Tibial nerve (tissue), 4 donors: Measurements from ENCODE around the gene BCORL1. TPM values are rescaled to one million over a fixed set of nuclear protein-coding genes. Genes with fewer than 3 reads are reported as not detected.

ENCODE experiments used
- DNase-seq, 2 donors: peaks; one replicate each; pipeline ENCODE4 v3.0.0-alpha.2; 2019; ENCODE audit warnings: low spot score in 2 of 2
- H3K27ac ChIP-seq, 4 donors: fragments of 200-600 bp; sonication (generic) in 3 of 4; one replicate each; pipeline ENCODE4 v1.5.1; 2017 to 2019; ENCODE audit warnings: mild to moderate bottlenecking in 1 of 4
- H3K27me3 ChIP-seq, 2 donors: fragments of 200-600 bp; sonication (generic) in 1 of 2; one replicate each; pipeline versions ENCODE4 v1.5.1 to v1.6.0; 2017 to 2019
- H3K36me3 ChIP-seq, 3 donors: fragments of 200-600 bp; sonication (generic); one replicate each; pipeline ENCODE4 v1.5.1; 2018 to 2019
- H3K4me1 ChIP-seq, 4 donors: fragments of 200-600 bp; sonication (generic) in 3 of 4; one replicate each; pipeline ENCODE4 v1.5.1; 2017 to 2019
- H3K4me3 ChIP-seq, 4 donors: fragments of 200-600 bp; sonication (generic) in 3 of 4; one replicate each; pipeline ENCODE4 v1.5.1; 2017 to 2019; ENCODE audit warnings: mild to moderate bottlenecking in 1 of 4, moderate library complexity in 1 of 4
- H3K9me3 ChIP-seq, 4 donors: fragments of 200-600 bp; sonication (generic) in 3 of 4; one replicate each; pipeline ENCODE4 v1.5.1; 2017 to 2019
- EP300 ChIP-seq, 2 donors: sonication (generic); formaldehyde crosslinking; IDR thresholded peaks; one replicate each; pipeline ENCODE4 v1.6.1; 2017; ENCODE audit warnings: antibody characterized with exemption in 2 of 2, mild to moderate bottlenecking in 1 of 2
- POLR2A ChIP-seq, 2 donors: fragments of 450-650 bp; IDR thresholded peaks; one replicate each; pipeline ENCODE4 v1.6.1; 2017; ENCODE audit warnings: antibody characterized with exemption in 2 of 2, mild to moderate bottlenecking in 2 of 2, moderate library complexity in 2 of 2
- WGBS, 2 donors: methylation state at CpG; one replicate each; pipeline ENCODE4 v1.1.5; 2018; 5-methylcytosine and 5-hydroxymethylcytosine counted together
- total RNA-seq, 4 donors: library from RNA; depleted of rRNA; stranded (reverse); fragments of >200 nt; gene quantifications; one replicate each; pipeline ENCODE4 v1.1.0, GENCODE V29; 2016
- TF ChIP-seq, protein P1 (sequence below), 5 experiments: fragments of 200-600 bp in 3 of 5; fragments of 450-650 bp in 2 of 5; sonication (generic) in 3 of 5; IDR thresholded peaks; one replicate each; pipeline ENCODE4 v1.5.1; 2016 to 2019; ENCODE audit warnings: antibody characterized with exemption in 5 of 5, mild to moderate bottlenecking in 3 of 5, moderate library complexity in 2 of 5

BCORL1 gene
- total RNA-seq, 4 donors from 2014 or later = 4.7 to 10.0 (median 9.0) TPM

DNA sequence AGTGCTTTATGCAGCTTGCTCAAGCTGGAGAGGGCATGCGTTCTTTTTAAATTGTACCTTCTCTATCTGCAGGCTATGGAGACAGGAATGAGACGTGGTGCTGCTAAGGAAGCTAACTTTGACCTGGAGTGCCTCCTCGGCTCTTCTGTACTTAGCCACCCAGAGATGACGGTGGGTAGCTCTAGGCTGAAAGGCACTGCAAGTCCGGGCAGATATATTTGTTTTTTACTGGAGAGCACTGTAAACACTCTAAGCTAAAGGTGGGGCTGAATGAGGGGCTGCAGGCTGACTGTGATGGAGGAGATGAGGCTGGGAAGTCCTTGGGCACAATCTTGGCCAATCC lies 115.7 kb downstream of the BCORL1 start:
- H3K36me3 ChIP-seq = no peaks in the 10 kb centered on the region
- H3K9me3 ChIP-seq = no peaks in the 10 kb centered on the region
- no peak for TF ChIP-seq POLR2A (IDR thresholded peaks at IDR 0.05)
- TF ChIP-seq EP300 (IDR thresholded peaks at IDR 0.05) = no peak
- TF ChIP-seq, protein P1, sequence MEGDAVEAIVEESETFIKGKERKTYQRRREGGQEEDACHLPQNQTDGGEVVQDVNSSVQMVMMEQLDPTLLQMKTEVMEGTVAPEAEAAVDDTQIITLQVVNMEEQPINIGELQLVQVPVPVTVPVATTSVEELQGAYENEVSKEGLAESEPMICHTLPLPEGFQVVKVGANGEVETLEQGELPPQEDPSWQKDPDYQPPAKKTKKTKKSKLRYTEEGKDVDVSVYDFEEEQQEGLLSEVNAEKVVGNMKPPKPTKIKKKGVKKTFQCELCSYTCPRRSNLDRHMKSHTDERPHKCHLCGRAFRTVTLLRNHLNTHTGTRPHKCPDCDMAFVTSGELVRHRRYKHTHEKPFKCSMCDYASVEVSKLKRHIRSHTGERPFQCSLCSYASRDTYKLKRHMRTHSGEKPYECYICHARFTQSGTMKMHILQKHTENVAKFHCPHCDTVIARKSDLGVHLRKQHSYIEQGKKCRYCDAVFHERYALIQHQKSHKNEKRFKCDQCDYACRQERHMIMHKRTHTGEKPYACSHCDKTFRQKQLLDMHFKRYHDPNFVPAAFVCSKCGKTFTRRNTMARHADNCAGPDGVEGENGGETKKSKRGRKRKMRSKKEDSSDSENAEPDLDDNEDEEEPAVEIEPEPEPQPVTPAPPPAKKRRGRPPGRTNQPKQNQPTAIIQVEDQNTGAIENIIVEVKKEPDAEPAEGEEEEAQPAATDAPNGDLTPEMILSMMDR (IDR thresholded peaks at IDR 0.05) = no peak
- H3K4me1 ChIP-seq = peaks cover 0 to 30% (median 4%) of the 10 kb centered on the region in 4 donors
- H3K27me3 ChIP-seq = no peaks in the 10 kb centered on the region
- no peak overlapping the region for H3K4me3 ChIP-seq
- 67 to 85% methylated on average over 5 of the region's 5 CpGs for WGBS, 2 donors
- H3K27ac ChIP-seq = no peak overlapping the region
- DNase-seq = no peak

DNA sequence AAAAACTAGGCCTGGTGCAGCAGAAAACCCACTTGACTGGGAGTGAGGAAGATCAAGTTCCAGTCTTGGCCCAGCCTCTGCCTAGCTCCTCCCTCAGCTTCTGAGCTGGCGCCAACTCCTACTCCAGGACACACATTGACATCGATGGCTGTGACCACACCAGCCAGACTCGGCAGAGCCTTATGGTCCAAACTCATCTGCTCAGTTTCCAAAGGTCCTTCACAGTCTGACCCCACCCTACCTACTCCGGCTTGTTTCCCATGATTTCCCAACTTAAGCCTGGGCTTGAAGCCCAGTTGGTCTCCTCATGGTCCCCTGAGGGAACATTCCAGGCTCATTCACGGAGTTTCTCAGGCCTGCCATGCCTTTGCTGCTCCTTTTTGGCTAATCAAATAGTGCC lies 117.7 kb downstream of the BCORL1 start:
- DNase-seq = peak; percentile 59 to 68
- peak in 1 of 2 donors; percentile 77 for TF ChIP-seq EP300 (IDR thresholded peaks at IDR 0.05)
- TF ChIP-seq, protein P1 (IDR thresholded peaks at IDR 0.05) = no peak
- Histone ChIP-seq H3K9me3 (no peaks in the 10 kb centered on the region), H3K36me3 (no peaks in the 10 kb centered on the region), H3K4me1 (peaks cover 0 to 38% (median 4%) of the 10 kb centered on the region in 4 donors), H3K27ac (peak overlapping the region in 1 of 4 donors; percentile 24), H3K4me3 (no peak overlapping the region), H3K27me3 (no peaks in the 10 kb centered on the region)
- WGBS, 2 donors = 50 to 65% methylated on average over 5 of the region's 5 CpGs

DNA sequence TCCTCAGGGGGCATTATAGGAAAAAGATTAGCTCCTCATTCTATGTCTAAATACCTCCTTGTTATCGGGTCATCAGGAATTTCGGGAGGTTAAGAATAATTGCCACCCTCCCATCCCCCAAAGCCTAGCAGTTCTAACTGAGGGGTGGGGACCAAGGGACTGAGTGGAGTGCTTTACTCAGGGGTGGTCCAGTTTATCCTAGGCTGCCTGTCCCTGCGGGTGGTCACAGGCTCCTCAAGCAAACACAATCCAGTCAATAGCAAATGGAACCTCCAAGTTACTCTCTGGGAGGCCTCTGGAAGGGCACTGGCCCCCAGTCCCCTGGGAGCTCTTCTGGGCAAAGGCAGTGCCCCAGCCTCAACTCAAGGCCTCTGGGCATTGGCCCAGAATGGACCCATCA lies 121.2 kb downstream of the BCORL1 start:
- 55 to 80% methylated on average over 1 to 3 of the region's 3 CpGs for WGBS, 2 donors
- H3K27me3 ChIP-seq = no peaks in the 10 kb centered on the region
- no peaks in the 10 kb centered on the region for H3K36me3 ChIP-seq
- H3K27ac ChIP-seq = peak overlapping the region in 1 of 4 donors; percentile 59
- no peak for DNase-seq
- H3K9me3 ChIP-seq = no peaks in the 10 kb centered on the region
- peaks cover 0 to 55% (median 4%) of the 10 kb centered on the region in 4 donors for H3K4me1 ChIP-seq
- no peak for TF ChIP-seq EP300 (IDR thresholded peaks at IDR 0.05)
- no peak for TF ChIP-seq POLR2A (IDR thresholded peaks at IDR 0.05)
- TF ChIP-seq, protein P1 (IDR thresholded peaks at IDR 0.05) = no peak
- H3K4me3 ChIP-seq = no peak overlapping the region

DNA sequence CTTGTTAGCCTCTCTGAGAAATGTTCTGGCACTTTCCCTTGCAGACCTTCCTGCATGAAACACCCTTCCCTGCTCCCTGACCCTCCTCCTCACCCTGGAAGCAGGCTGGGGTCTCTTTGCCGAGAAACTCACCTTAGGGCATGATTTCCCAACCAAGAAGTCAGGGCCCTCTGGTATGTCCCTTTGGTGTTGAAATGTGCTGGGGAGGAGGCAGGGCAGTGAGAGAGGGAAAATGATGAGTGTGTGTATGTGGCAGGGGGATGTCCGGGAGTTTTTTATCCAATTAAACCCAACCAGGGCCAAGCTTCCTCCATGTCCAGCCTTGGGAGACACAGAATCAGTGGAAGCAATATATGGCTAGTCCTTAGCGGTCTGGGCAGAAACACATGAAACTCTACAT lies 122.8 kb downstream of the BCORL1 start:
- no peak for DNase-seq
- Histone ChIP-seq H3K27ac (peak overlapping the region in 2 of 4 donors; percentile 40 to 50), H3K27me3 (peaks cover 0 to 6% of the 10 kb centered on the region in 2 donors), H3K4me3 (no peak overlapping the region), H3K9me3 (no peaks in the 10 kb centered on the region), H3K4me1 (peaks cover 0 to 47% (median 2%) of the 10 kb centered on the region in 4 donors), H3K36me3 (no peaks in the 10 kb centered on the region)
- no peak for TF ChIP-seq POLR2A (IDR thresholded peaks at IDR 0.05)
- TF ChIP-seq, protein P1 (IDR thresholded peaks at IDR 0.05) = no peak
- WGBS, 2 donors = 62 to 79% methylated on average over 3 of the region's 3 CpGs

DNA sequence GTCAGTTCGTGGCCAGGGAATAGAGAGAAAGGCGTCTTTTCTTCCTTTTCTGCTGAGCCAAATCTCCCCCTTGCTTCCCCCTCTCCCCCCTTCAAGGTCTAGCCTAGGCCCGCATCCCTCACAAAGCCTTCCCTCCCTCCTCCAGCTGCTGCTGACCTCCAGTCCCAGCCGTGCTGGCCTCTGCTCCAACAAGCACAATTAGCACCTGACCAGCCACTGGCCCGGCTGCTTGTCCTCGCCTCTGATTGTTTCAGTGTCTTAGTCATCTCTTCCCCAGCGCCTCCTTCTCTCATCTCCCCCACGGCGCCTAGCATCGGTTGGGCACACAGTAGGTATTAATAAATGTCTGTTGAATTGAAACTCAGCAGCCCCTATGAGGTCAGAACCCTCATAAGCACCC lies 123.6 kb downstream of the BCORL1 start:
- peak overlapping the region in 2 of 4 donors; percentile 40 to 50 for H3K27ac ChIP-seq
- peaks cover 0 to 6% of the 10 kb centered on the region in 2 donors for H3K27me3 ChIP-seq
- no peak overlapping the region for H3K4me3 ChIP-seq
- 32 to 59% methylated on average over 10 of the region's 10 CpGs for WGBS, 2 donors
- no peaks in the 10 kb centered on the region for H3K36me3 ChIP-seq
- peaks cover 0 to 44% (median 0%) of the 10 kb centered on the region in 4 donors for H3K4me1 ChIP-seq
- no peaks in the 10 kb centered on the region for H3K9me3 ChIP-seq
- TF ChIP-seq POLR2A (IDR thresholded peaks at IDR 0.05) = no peak
- DNase-seq = no peak

Other genes with a start within 250 kb of the BCORL1 start
- 10 to 100 TPM in 1 of 4 donors, 1 to 10 TPM in 2, under 1 TPM in 1; 0.87 to 10.0 (median 5.2) TPM for gene XPNPEP2, start 243.7 kb upstream of the BCORL1 start, total RNA-seq
- 10 to 100 TPM; 10.4 to 20.4 (median 15.0) TPM for gene SASH3, start 202.7 kb upstream of the BCORL1 start, total RNA-seq
- 10 to 100 TPM; 14.0 to 27.6 (median 19.1) TPM for gene ZDHHC9, start 138.7 kb upstream of the BCORL1 start, total RNA-seq
- gene UTP14A, start 76.5 kb upstream of the BCORL1 start, total RNA-seq = 10 to 100 TPM; 14.9 to 27.6 (median 17.7) TPM
- gene ELF4, start 127.9 kb downstream of the BCORL1 start, total RNA-seq = 10 to 100 TPM in 2 of 4 donors, 1 to 10 TPM in 2; 8.2 to 11.7 (median 10.2) TPM
- 10 to 100 TPM; 12.0 to 18.4 (median 16.7) TPM for gene AIFM1, start 183.2 kb downstream of the BCORL1 start, total RNA-seq
- 1 to 10 TPM in 1 of 4 donors, not detected in 3; 2.1 TPM for gene RAB33A, start 189.3 kb downstream of the BCORL1 start, total RNA-seq